Activated gamma-delta T cell treated with anti-CD3 and anti-CD28 coated beads, Interleukin-2, amount 50 U/mL, for 16 hours (primary cell): ENCODE data around the gene FANCI.
"Not testable (repeated sequence)": the region's sequence is repeated elsewhere in the genome, so short reads cannot be mapped to it uniquely, and the experiment has no call there.

ENCODE experiments used
- DNase-seq: peaks from one replicate; pipeline ENCODE4 v3.0.0-alpha.2; 2020; ENCODE audit warnings: low read depth

The FANCI gene

DNA sequence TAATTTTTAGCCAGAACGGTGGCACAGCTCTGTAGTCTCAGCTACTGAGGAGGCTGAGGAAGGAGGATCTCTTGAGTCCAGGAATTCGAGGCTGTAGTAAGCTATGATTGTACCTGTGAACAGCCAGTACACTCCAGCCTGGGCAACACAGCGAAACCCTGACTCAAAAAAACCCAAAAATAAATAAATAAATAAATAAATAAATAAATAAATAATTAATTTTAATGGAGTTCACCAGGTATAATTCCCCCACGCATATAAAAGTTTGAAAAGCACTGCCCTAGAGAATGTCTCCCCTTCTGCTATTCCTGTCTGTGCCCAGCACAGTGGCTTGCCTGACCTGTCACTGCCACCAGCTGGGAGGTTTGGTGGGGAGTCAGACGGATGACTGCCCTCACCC is 18.2 kb upstream of the FANCI start:
- no peak for DNase-seq

DNA sequence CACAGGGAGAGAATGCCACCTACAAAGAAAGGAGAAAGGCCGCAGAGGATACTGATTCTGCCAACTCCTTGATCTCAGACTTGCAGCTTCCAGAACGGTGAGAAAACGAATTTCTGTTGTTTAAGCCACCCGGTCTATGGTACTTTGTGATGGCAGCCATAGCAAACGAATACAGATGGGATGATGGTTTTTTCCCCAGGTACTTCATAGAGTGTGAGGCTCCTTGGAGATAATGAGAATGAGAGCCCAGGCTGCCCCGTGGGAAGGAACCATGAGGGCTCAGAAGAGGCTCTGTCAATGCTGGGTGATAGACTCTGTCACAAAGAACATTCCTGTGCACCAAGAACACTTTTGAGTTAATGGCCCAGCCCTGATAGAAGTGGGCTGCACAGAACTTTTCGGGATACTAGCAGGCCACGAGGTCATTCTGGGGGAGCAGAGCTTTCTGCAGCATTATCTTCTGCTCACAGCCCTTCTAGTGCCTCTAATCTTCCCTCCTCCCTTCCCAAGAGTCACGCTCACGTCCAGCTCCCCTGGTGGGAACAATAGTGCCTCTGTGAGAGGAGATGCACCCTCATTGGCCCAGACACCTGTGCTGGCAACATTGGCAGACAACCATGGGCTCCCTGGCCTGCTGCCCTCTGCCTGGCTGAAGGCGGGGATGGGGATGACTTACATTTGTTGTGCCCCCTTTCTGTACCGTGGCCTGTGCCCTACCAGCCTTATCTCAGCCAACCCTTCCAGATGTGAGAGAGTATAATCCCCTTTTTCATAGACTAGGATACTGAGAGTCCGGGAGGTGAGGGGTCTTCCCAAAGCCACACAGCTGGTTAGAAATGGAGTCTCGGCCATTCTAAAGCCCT is 17.2 kb upstream of the FANCI start:
- DNase-seq = no peak

DNA sequence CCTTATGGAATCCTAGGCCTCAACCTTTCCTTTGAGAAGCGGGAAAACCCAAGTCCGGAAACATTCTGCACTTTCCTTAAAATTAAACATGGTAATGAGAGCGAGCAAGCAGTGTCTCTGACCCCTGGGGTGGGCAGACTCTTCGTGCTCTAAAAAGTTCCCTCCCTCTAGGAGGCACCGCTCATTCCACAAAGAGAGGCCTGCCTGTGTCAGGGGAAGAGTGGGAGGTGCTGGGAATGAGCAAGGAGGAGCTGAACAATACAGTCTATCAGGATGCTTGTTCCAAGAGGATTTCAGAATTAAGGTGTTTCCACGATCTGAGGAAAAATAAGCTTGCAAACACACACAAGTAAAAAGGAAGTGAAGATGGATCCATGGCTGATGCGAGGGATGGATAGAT is 16.4 kb upstream of the FANCI start:
- DNase-seq = no peak

DNA sequence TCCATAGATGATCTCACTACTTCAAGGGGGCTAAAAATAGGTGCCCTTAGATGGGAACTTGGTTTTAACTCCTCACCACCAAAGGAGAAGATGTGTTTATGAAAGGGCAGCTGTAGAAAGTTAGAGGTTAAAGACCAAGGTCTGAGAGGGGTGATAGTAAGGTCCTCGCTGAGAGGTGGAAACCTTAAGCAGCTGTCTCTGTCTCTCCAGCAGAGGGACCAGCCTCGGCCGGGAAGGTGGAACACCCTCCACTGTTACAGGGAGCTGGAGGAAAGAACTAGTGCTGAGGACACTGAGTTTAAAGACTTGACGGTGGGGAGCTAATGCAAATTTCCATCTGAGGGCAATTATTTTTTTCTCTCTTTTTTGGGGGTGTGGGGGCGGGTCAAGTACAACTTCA is 13.5 kb upstream of the FANCI start:
- DNase-seq = no peak

DNA sequence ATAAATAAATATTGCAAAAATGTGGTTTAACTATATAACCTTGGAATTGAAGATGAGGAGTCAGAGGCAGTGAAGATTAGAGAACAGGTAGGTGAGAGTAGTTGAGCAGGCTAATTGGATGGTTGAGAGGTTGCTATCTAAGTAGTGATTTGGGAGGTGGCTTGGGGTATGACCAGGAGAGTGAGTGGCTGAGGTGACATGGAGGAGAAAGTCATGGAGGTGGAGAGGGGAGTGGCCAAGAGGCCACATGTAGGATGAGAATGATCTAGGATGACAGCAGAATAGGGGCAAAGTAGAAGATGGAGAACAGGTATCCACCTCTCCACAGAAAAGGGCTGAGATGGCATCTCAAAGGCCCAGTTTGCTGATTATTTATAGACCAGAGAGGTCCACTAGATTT is 11.9 kb upstream of the FANCI start:
- no peak for DNase-seq

DNA sequence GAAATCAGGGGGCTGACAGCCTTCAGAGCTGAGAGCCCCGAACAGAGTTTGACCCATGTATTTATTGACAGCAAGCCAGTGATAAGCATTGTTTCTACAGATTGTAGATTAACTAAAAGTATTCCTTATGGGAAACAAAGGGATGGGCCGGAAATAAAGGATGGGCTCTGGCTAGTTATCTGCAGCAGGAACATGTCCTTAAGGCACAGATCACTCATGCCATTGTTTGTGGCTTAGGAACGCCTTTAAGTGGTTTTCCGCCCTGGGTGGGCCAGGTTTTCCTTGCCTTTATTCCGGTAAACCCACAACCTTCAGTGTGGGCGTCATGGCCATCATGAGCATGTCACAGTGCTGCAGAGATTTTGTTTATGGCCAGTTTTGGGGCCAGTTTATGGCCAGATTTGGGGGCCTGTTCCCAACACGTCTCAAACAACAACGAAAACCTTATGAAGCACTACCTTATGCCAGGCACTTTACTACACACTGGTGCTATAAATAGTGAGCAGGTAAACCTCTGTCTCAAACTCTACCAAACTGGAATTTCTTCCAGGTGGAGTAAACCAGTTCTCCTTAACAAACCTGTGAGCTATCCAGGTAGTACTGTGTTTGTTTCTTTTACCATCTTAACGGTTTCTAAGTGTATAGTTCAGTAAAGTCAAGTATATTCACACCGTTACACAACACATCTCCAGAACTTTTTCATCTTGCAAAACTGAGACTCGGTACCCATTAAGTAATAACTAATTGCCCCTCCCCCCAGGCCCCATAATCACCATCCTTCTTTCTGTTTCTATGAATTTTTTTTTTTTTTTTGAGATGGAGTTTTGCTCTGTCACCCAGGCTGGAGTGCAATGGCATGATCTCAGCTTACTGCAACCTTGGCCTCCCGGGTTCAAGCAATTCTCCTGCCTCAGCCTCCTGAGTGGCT is 3.6 kb upstream of the FANCI start:
- DNase-seq = not testable (repeated sequence)

DNA sequence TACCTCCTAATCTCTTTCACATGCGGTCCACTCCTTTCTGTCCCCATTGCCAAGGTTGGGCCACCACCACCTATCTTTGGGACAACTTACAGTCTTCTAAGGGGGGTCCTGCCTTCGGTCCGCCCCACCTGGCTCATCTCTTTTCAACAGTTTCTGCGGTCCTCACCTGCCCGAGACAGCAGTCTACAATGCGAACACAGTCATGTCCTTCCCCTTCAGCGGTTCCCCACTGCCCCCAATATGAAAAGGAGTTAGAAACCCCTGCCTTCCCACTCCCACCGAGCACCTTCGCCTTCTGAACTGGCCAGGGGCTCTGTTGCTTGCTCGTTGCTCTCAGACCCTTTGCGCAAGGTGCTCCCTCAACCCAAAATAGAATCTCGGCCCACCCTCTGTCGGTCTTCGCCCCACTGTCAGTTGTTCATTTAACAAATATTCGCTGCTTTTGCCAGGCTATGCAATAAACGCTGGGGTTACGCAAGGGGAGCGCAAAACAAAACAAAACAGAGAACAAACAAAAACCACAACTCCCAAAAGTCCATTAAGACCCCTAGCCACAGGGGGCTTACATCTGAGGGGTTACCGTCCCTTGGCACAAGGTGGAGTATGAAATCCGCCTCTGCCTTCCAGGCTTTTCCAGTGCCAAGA is 611 bp upstream of the FANCI start:
- no peak for DNase-seq

DNA sequence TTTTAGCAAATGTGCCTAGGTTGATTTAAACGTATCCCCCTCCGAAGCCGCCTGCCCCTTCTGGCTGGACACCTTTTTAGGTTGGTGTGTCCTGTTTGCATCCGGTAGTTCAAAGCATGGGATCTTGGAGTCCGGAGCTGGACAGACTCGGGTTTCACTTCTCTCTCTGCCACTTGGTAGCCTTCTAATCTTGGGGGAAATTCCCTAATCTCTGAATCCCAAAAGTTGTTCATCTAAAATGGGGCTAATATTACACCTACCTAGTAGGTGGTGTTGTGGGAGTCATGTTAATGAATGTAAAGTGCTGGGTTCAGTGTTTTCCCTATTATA is 760 bp downstream of the FANCI start:
- no peak for DNase-seq

DNA sequence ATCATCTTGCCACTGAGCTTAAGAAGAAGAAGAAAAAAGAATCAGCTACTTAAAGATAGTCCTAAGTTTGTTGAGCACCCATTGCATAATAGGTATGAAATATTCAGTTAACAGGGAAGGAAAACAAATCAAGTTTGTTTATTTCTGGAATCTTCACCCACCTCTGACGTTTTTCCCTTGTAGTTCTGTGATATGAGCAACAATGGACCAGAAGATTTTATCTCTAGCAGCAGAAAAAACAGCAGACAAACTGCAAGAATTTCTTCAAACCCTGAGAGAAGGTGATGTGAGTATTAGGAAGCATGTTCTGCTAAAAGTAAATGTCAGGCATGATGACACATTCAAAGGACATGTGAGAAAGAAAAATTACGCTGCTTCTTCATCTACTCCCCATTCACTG is 3.7 kb downstream of the FANCI start:
- no peak for DNase-seq

DNA sequence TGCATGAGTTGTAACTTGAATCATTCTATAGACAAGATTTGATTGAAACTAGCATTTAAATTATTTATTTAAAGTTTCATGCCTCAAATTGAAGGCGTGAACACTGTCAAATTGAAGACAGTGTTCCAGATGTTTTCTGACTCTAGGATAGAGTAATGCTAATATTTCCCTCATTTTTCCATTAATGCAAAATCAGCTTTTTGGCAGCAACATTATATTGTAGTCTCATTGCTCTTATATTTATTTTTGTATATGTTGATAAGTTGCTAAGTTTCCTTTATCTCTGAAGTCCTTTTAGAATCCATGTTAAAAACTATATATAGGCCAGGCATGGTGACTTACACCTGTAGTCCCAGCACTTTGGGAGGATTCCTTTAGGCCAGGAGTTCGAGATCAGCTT is 4.8 kb downstream of the FANCI start:
- DNase-seq = no peak

DNA sequence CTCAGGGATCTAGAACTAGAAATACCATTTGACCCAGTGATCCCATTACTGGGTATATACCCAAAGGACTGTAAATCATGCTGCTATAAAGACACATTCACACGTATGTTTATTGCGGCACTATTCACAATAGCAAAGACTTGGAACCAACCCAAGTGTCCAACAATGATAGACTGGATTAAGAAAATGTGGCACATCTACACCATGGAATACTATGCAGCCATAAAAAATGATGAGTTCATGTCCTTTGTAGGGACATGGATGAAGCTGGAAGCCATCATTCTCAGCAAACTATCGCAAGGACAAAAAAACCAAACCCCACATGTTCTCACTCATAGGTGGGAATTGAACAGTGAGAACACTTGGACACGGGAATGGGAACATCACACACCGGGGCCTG is 6.4 kb downstream of the FANCI start:
- not testable (repeated sequence) for DNase-seq

DNA sequence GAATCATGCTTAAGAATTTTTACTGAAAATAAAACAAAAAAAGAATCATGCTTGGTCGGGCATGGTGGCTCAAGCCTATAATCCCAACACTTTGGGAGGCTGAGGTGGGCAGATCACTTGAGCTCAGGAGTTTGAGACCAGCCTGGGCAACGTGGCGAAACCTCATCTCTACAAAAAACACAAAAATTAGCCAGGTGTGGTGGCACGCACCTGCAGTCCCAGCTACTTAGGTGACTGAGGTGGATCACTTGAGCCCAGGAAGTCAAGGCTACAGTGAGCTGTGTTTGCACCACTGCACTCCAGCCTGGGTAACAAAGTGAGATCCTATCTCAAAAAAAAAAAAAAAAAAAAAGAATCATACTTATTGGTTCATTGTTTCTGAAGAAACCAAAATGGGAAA is 33.5 kb downstream of the FANCI start:
- DNase-seq = not testable (repeated sequence)

DNA sequence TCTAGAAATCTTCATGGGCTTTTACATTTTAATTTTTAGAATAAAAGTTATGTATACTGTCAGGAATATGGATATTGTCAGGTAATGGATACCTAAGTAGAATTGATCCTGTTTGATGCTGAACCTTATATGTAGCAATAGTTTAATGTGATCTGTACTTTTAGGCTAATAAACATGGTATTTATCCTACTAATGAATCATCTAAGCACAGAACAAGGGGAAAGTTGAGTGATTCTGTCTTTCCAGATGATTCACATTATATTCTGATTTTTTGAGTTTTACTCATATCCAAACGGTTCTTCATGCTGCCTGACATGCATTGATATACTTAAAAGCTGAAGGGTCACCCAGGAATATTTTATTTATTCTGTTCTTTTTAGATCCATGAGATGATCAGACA is 34.5 kb downstream of the FANCI start:
- no peak for DNase-seq

DNA sequence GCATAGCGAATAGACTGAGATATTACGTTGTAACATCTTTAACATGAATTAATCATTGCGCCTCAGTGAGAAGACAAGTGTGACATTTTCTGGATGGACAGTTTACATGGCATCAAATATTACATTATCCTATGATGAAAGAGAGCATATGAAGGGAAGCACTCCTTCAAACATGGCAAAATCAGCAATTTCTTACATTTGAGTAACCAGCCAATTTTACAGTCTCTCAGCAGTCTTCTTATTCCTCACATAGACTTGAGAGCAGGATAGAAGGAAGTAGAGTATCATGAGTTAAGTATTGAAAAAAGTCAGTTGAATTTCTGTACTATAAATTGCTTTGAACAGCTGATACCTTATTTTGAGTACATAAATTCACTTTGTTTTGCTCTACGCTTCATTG is 38.9 kb downstream of the FANCI start:
- no peak for DNase-seq

DNA sequence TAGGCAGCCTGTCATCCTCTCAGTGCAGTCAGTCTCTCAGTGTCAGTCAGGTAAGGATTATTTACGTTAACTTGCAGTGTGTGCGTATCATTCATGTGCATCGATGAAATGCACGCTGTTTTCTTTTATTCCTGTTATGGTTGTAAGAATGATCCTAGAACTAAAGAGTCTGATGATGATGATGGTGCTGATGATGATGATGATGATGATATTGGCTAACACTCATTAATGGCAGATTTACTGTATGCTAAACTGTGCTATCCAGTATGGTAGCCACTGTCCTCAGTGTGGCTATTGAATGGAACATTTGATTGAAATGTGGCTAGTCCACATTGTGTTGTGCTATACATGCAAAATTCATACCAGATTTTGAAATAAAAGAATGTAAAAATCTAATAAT is 39.4 kb downstream of the FANCI start:
- DNase-seq = no peak

DNA sequence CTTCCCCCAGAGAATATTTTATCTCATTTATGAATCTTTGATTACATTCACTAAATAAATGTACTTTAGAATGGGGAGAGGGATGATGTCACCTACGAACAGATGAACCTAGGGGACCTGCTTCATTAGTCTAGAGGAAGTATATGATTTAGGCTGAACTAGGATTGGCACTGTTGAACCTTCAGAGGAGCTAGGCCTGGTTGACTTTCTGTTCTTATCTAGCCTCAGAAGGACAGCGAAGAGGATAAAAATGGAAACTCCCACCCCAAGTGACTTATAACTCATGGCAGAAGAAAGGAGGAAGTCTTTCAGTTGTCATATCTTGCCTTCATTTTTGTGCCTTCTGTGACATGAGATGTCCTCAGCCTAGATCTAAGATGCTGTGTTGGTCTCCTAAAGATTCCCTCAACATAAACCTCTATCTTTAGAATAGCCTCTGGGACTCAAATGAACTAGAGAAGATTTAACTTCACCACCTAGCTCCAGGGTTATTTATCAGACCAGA is 48.2 kb downstream of the FANCI start:
- no peak for DNase-seq

DNA sequence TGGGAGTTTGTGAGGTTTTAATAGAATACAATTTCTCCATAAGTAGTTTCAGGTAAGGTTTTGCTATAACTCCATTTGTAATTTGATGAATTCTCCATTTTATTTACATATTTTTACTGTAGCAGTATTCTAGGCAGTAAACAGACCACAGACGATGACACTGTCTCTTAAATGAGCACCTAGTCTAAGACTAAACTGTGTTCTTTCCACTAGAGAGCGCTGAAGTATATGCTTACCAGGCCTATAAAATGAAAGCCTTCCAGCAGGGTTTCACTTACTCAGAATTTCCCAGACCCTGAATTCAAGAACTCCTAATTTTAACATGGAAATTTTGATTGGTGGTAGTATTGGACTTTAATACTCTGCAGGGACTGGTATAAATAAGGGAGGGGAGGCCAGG is 49.2 kb downstream of the FANCI start:
- DNase-seq = no peak

DNA sequence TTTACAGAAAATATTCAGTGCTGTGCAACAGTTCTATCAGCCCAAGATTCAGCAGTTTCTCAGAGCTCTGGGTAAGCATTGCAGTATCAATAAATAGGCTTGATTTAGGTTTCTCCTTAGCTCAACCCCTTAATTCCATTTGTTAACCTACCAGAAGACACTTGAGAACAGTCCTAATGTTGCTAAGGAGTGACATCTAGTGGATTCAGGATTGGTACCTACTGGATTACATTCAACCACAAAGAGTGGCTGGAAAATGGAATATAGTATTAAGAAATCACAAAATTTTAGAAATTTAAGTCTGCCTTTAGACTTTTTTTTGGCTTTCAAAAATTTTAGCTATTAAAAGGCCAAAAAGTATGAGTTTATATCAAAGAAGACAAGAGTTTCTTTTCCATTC is 56.1 kb downstream of the FANCI start:
- DNase-seq = no peak

DNA sequence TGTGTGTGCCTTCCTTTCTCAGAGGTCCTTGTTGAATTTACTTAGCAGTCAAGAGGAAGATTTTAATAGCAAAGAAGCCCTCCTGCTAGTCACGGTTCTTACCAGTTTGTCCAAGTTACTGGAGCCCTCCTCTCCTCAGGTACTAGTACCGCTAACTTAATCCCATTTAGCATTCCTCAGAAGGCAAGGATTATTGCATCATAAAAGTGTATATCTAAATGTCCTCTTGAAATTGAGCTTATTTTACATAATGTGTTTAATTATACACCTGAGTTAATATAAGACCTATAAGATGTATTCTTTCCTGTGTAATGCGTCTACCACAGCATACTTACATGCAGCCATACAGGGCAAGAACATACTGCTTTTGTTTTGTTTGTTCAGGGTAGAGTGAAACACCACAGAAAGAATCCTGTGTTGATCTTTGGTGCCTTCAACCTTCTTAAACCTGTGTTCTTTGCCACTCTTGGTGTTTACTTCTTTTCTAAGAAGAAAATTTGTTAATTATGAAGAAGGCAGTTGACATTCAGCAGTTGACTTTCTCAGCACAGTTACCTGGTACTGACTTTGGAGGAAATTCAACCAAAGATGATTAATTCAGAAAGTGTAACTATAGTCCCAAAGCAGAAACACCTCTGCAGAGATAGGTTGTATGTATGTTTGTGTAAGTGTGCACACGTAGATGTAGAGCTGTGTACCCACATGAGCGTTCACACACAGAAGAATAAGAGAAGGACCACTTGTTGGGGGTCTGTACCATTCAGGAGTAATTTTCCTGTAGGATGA is 57.7 kb downstream of the FANCI start:
- DNase-seq = no peak

DNA sequence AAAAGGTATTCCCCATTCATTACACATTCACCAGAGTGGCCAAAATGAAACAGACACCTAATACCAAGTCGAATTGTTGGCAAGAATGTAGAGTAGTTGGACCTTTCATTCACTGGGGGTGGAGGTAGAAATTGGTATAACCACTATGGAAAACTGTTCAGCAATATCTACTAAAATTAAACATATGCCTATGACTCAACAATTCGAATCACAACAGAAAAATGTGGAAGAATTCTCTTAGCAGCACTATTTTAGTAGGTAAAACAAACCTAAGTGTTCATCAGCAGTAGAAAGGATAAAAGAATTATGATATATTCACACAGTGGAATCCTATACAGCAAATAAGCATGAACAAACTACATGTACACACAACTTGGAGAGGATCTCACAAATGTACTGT is 60.2 kb downstream of the FANCI start:
- no peak for DNase-seq

DNA sequence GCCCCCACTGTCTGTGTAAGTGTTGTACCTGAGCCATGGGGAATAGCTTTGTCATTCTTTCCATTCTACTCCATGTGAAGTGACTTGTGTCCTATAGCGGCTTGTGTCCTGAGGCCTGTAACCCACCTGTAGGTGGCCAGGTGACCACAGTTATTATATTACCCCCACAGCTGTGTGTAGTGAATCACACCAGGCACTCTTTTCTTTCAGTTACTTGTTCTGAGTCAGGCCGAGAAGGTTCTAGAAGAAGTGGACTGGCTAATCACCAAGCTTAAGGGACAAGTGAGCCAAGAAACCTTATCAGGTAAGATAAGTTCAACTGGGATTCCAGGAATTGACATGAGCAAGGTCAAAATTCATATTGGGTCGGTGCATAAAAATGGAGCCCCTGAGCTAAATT is 61.6 kb downstream of the FANCI start:
- DNase-seq = no peak

DNA sequence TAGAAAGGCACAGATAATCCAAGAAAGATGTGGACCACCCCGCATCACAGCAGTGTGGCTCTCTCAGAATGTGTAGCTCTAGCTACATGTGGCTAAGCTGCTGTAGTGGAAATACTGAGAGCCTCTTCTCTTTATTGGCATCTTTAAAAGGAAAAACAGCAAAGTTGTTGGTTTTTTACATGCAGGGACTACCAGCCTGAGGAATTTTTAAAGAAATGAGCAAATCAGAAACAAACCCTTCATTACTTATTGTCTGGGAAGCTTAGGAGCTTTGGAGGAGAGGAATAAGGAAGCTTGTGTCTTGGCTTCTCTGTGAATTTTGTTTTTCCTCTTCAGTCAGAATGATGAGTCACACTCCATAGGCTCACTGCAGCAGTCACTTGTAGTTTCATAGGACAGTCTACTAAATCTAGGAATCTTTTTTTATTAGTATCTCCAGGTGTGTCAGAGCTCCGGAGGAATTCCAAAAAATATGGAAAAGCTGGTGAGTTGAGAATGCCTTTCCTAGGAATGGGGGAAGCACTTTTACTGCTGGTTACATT is 63.3 kb downstream of the FANCI start:
- no peak for DNase-seq
